Gastroesophageal sphincter (tissue), 3 donors: ENCODE results near the gene NXNL2.

Experiments
- CTCF ChIP-seq, 4 experiments: fragments of 200-600 bp in 2 of 4; fragments of 450-650 bp in 2 of 4; sonication (generic) in 1 of 4; IDR thresholded peaks; one replicate each; pipeline ENCODE4 v1.5.1; 2017 to 2019; ENCODE audit warnings: antibody characterized with exemption in 4 of 4, mild to moderate bottlenecking in 2 of 4, moderate library complexity in 2 of 4
- EP300 ChIP-seq: sonication (generic); formaldehyde crosslinking; IDR thresholded peaks from one replicate; pipeline ENCODE4 v1.6.1; 2017; ENCODE audit warnings: antibody characterized with exemption, mild to moderate bottlenecking

- TF ChIP-seq CTCF (IDR thresholded peaks at IDR 0.05) (no peak), EP300 (no peak)
These were observed 54.7 kb downstream of the NXNL2 start for GRCh38 chr9:88589656-88590055.
